Measurements from ENCODE around the gene INPP4A.

INPP4A gene

DNA sequence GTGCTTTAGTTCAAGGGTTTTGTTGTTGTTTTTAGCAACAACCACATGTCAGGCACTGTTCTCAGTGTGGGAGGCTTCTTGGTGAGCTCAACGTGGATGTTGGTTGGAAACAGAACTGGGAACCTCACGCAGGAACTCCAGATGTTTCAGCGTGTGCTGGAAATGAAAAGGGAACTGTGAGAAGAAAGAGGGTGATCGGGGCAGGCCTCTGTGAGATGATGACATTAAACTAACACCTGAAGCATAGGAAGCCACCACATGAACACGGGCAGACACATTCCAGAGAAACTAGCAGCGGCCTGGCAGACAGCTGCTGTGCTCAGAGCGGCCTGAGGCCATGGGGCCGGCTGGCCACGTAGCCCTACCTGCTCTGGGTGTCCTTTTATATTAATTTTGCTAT is 97.2 kb downstream of the INPP4A start:
- ChIA-PET CTCF (no interaction called here), POLR2A (no interaction called here)
- H3K4me3 ChIP-seq (ENCODE audit: control insufficient read depth in 1 of 7, extremely low read depth in 1 of 7, insufficient read depth in 4 of 7, low read depth in 2 of 7, low read length in 6 of 7), result no peak overlapping the region
- no peak for DNase-seq
- 93% methylated on average over 6 of the region's 9 CpGs for WGBS (ENCODE audit: insufficient coverage)
- peak overlapping the region in 1 of 2 experiments; percentile 16 for H3K27ac ChIP-seq (ENCODE audit: insufficient read depth in 1 of 2, low read depth in 1 of 2, low read length in 2 of 2, poor library complexity in 1 of 2, severe bottlenecking in 2 of 2)
- peaks cover 0 to under 1% (median 0%) of the 10 kb centered on the region in 4 experiments for H3K4me1 ChIP-seq (ENCODE audit: control extremely low read depth in 1 of 4, control insufficient read depth in 4 of 4, insufficient read depth in 4 of 4, low read length in 3 of 4)
- no peaks in the 10 kb centered on the region for H3K27me3 ChIP-seq (replicated peaks in 2 of 5; ENCODE audit: control insufficient read depth in 4 of 5, insufficient read depth in 5 of 5, low read length in 4 of 5)
- H3K9me3 ChIP-seq (ENCODE audit: control extremely low read depth in 1 of 5, control insufficient read depth in 4 of 5, insufficient read depth in 2 of 5, low read depth in 1 of 5, low read length in 4 of 5), result no peaks in the 10 kb centered on the region
- peaks cover 12 to 73% (median 53%) of the 10 kb centered on the region in 4 experiments for H3K36me3 ChIP-seq (ENCODE audit: control insufficient read depth in 4 of 4, insufficient read depth in 4 of 4, low read length in 3 of 4)

DNA sequence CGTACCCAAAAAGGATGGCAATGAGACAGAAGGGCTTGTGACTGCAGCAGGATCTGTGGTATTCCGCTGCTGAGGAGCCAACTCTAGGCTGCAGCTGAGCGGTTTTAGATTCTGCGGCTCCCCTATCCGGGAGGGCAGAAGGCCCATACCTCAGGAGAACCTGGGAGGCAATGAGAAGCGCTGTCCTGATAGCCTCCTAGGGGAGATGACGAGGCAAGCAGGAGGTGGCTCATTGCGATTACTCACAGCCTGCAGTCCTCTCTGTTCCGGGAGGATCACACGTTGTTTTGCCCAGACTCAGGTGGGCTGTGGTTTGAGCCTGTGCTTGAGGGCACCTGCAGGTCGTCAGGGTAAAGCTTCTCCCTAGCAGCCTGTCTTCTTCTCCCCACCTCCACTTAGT is 98.6 kb downstream of the INPP4A start:
- Histone ChIP-seq H3K27me3 (replicated peaks in 2 of 5; ENCODE audit: control insufficient read depth in 4 of 5, insufficient read depth in 5 of 5, low read length in 4 of 5) (no peaks in the 10 kb centered on the region), H3K4me3 (ENCODE audit: control insufficient read depth in 1 of 7, extremely low read depth in 1 of 7, insufficient read depth in 4 of 7, low read depth in 2 of 7, low read length in 6 of 7) (no peak overlapping the region), H3K9me3 (ENCODE audit: control extremely low read depth in 1 of 5, control insufficient read depth in 4 of 5, insufficient read depth in 2 of 5, low read depth in 1 of 5, low read length in 4 of 5) (no peaks in the 10 kb centered on the region), H3K27ac (ENCODE audit: insufficient read depth in 1 of 2, low read depth in 1 of 2, low read length in 2 of 2, poor library complexity in 1 of 2, severe bottlenecking in 2 of 2) (no peak overlapping the region), H3K36me3 (ENCODE audit: control insufficient read depth in 4 of 4, insufficient read depth in 4 of 4, low read length in 3 of 4) (peaks cover 14 to 69% (median 43%) of the 10 kb centered on the region in 4 experiments), H3K4me1 (ENCODE audit: control extremely low read depth in 1 of 4, control insufficient read depth in 4 of 4, insufficient read depth in 4 of 4, low read length in 3 of 4) (peaks cover 0 to 11% (median 8%) of the 10 kb centered on the region in 4 experiments)
- CTCF ChIA-PET, result no interaction called here
- POLR2A ChIA-PET, result no interaction called here
- no peak for DNase-seq
- 95% methylated on average over 11 of the region's 11 CpGs for WGBS (ENCODE audit: insufficient coverage)

DNA sequence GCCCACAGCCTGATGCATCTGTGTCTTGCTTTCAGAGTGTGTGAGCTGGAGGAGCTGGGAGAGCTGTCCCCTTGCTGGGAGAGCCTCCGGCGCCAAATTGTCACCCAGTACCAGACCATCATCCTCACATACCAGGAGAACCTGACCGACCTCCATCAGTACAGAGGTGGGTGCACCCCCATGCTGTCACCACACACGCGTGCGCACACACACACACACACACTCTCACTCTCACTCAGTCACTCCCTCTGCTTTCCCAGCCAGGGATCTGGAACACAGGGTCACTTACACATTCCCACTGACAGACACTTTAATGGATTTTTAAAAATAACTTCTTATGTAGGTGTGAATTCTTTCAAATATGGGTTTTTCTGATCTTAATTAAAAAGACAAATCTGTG is 99.2 kb downstream of the INPP4A start:
- no peak overlapping the region for H3K4me3 ChIP-seq (ENCODE audit: control insufficient read depth in 1 of 7, extremely low read depth in 1 of 7, insufficient read depth in 4 of 7, low read depth in 2 of 7, low read length in 6 of 7)
- POLR2A ChIA-PET, result no interaction called here
- H3K9me3 ChIP-seq (ENCODE audit: control extremely low read depth in 1 of 5, control insufficient read depth in 4 of 5, insufficient read depth in 2 of 5, low read depth in 1 of 5, low read length in 4 of 5), result no peaks in the 10 kb centered on the region
- WGBS (ENCODE audit: insufficient coverage), result 97% methylated on average over 6 of the region's 6 CpGs
- peaks cover 14 to 63% (median 38%) of the 10 kb centered on the region in 4 experiments for H3K36me3 ChIP-seq (ENCODE audit: control insufficient read depth in 4 of 4, insufficient read depth in 4 of 4, low read length in 3 of 4)
- no peak overlapping the region for H3K27ac ChIP-seq (ENCODE audit: insufficient read depth in 1 of 2, low read depth in 1 of 2, low read length in 2 of 2, poor library complexity in 1 of 2, severe bottlenecking in 2 of 2)
- peaks cover 0 to 12% (median 8%) of the 10 kb centered on the region in 4 experiments for H3K4me1 ChIP-seq (ENCODE audit: control extremely low read depth in 1 of 4, control insufficient read depth in 4 of 4, insufficient read depth in 4 of 4, low read length in 3 of 4)
- no peaks in the 10 kb centered on the region for H3K27me3 ChIP-seq (replicated peaks in 2 of 5; ENCODE audit: control insufficient read depth in 4 of 5, insufficient read depth in 5 of 5, low read length in 4 of 5)
- CTCF ChIA-PET, result no interaction called here
- DNase-seq, result no peak

DNA sequence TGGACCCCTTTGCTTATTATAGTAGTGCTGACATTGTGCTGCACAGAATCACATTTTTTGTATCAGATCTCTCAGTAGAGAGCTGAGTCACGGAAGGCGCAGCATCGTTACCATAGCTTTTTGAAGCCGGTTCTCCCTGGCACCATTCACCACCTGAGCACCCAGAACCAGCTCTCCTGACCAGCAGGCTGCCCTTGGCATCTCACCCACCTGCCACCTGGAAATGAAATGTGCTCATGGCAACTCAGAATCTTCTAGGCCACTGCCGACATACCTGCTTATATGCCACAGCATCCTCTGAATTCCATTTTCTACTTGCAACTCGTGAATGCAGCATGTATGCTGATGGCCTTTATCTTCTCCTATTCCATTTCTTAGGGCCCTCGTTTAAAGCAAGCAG is 100.9 kb downstream of the INPP4A start:
- DNase-seq, result no peak
- no peaks in the 10 kb centered on the region for H3K27me3 ChIP-seq (replicated peaks in 2 of 5; ENCODE audit: control insufficient read depth in 4 of 5, insufficient read depth in 5 of 5, low read length in 4 of 5)
- ChIA-PET POLR2A (no interaction called here), CTCF (no interaction called here)
- peaks cover 12 to 56% (median 32%) of the 10 kb centered on the region in 4 experiments for H3K36me3 ChIP-seq (ENCODE audit: control insufficient read depth in 4 of 4, insufficient read depth in 4 of 4, low read length in 3 of 4)
- H3K4me3 ChIP-seq (ENCODE audit: control insufficient read depth in 1 of 7, extremely low read depth in 1 of 7, insufficient read depth in 4 of 7, low read depth in 2 of 7, low read length in 6 of 7), result no peak overlapping the region
- WGBS (ENCODE audit: insufficient coverage), result 96% methylated on average over 7 of the region's 7 CpGs
- peaks cover 0 to 12% (median 8%) of the 10 kb centered on the region in 4 experiments for H3K4me1 ChIP-seq (ENCODE audit: control extremely low read depth in 1 of 4, control insufficient read depth in 4 of 4, insufficient read depth in 4 of 4, low read length in 3 of 4)
- H3K27ac ChIP-seq (ENCODE audit: insufficient read depth in 1 of 2, low read depth in 1 of 2, low read length in 2 of 2, poor library complexity in 1 of 2, severe bottlenecking in 2 of 2), result no peak overlapping the region
- no peaks in the 10 kb centered on the region for H3K9me3 ChIP-seq (ENCODE audit: control extremely low read depth in 1 of 5, control insufficient read depth in 4 of 5, insufficient read depth in 2 of 5, low read depth in 1 of 5, low read length in 4 of 5)

DNA sequence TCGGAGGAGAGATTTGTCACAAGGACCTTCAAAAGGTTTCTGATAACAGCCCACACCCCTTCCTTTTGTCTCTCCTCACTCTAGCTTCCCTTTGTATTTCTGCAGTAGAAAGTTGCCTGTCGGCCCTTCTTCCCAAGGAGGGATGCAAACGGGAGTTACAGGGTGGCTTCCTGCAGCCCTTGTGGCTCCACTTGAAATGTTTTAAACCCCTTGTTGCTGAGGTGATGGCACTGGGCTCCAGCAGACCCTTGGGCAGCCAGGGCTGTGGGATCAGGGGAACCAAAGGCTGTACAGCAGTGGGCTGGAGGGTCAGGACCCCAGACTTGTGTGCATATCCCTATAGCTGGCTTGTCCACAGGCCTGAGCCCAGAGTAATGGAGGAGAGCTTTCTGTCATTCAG is 101.5 kb downstream of the INPP4A start:
- no peaks in the 10 kb centered on the region for H3K27me3 ChIP-seq (replicated peaks in 2 of 5; ENCODE audit: control insufficient read depth in 4 of 5, insufficient read depth in 5 of 5, low read length in 4 of 5)
- WGBS (ENCODE audit: insufficient coverage), result 100% methylated on average over 3 of the region's 3 CpGs
- DNase-seq, result no peak
- POLR2A ChIA-PET, result no interaction called here
- peaks cover 0 to 12% (median 8%) of the 10 kb centered on the region in 4 experiments for H3K4me1 ChIP-seq (ENCODE audit: control extremely low read depth in 1 of 4, control insufficient read depth in 4 of 4, insufficient read depth in 4 of 4, low read length in 3 of 4)
- no peaks in the 10 kb centered on the region for H3K9me3 ChIP-seq (ENCODE audit: control extremely low read depth in 1 of 5, control insufficient read depth in 4 of 5, insufficient read depth in 2 of 5, low read depth in 1 of 5, low read length in 4 of 5)
- H3K4me3 ChIP-seq (ENCODE audit: control insufficient read depth in 1 of 7, extremely low read depth in 1 of 7, insufficient read depth in 4 of 7, low read depth in 2 of 7, low read length in 6 of 7), result no peak overlapping the region
- peaks cover 12 to 55% (median 32%) of the 10 kb centered on the region in 4 experiments for H3K36me3 ChIP-seq (ENCODE audit: control insufficient read depth in 4 of 4, insufficient read depth in 4 of 4, low read length in 3 of 4)
- CTCF ChIA-PET, result interaction anchor here (0.8 kb wide), 1 partner anchor 99 kb away, joined by 3 read pairs; no protein-coding TSS in a partner anchor
- no peak overlapping the region for H3K27ac ChIP-seq (ENCODE audit: insufficient read depth in 1 of 2, low read depth in 1 of 2, low read length in 2 of 2, poor library complexity in 1 of 2, severe bottlenecking in 2 of 2)

DNA sequence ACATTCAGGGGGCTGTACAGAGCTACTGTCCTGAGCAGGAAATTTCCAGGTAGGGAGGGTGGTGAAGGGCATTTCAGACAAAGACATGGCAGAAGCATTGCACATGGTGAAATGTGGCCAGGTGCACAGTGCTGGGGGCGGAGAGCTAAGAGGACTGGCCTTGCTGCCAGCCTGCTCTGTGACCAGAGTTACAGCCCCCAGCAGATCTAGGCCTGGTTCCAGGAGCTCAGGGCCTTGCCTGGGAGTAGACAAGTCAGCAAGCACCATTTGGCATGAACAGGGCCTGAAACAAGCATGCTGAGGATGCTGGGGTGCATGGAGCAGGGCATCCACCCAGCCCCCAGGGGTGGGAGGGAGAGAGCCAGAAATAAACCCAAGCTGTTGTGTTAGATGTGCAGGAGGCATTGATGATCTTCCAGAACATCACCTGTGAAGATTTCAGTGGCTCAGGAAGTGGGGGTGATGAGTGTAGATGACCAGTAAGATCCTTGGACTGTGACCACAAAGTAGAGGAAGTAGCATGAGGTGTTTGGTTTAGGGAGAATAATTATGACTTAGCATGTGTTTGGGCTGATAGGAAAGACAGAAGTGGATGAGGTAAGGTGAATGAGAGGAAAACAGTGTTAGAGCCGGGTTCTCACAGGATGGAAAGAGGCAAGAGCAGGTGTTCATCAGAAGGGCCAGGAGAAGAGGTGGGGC is 102.6 kb downstream of the INPP4A start:
- H3K4me1 ChIP-seq (ENCODE audit: control extremely low read depth in 1 of 4, control insufficient read depth in 4 of 4, insufficient read depth in 4 of 4, low read length in 3 of 4), result peaks cover 0 to 12% (median 8%) of the 10 kb centered on the region in 4 experiments
- ChIA-PET POLR2A (no interaction called here), CTCF (interaction anchor here (0.8 kb wide), 1 partner anchor 23 kb away, joined by 3 read pairs; no protein-coding TSS in a partner anchor)
- H3K9me3 ChIP-seq (ENCODE audit: control extremely low read depth in 1 of 5, control insufficient read depth in 4 of 5, insufficient read depth in 2 of 5, low read depth in 1 of 5, low read length in 4 of 5), result no peaks in the 10 kb centered on the region
- peak in 2 of 3 donors; percentile 44 to 51 for DNase-seq
- WGBS (ENCODE audit: insufficient coverage), result 21% methylated on average over 1 of the region's 2 CpGs
- no peak overlapping the region for H3K27ac ChIP-seq (ENCODE audit: insufficient read depth in 1 of 2, low read depth in 1 of 2, low read length in 2 of 2, poor library complexity in 1 of 2, severe bottlenecking in 2 of 2)
- peaks cover 12 to 57% (median 32%) of the 10 kb centered on the region in 4 experiments for H3K36me3 ChIP-seq (ENCODE audit: control insufficient read depth in 4 of 4, insufficient read depth in 4 of 4, low read length in 3 of 4)
- no peak overlapping the region for H3K4me3 ChIP-seq (ENCODE audit: control insufficient read depth in 1 of 7, extremely low read depth in 1 of 7, insufficient read depth in 4 of 7, low read depth in 2 of 7, low read length in 6 of 7)
- H3K27me3 ChIP-seq (replicated peaks in 2 of 5; ENCODE audit: control insufficient read depth in 4 of 5, insufficient read depth in 5 of 5, low read length in 4 of 5), result no peaks in the 10 kb centered on the region

DNA sequence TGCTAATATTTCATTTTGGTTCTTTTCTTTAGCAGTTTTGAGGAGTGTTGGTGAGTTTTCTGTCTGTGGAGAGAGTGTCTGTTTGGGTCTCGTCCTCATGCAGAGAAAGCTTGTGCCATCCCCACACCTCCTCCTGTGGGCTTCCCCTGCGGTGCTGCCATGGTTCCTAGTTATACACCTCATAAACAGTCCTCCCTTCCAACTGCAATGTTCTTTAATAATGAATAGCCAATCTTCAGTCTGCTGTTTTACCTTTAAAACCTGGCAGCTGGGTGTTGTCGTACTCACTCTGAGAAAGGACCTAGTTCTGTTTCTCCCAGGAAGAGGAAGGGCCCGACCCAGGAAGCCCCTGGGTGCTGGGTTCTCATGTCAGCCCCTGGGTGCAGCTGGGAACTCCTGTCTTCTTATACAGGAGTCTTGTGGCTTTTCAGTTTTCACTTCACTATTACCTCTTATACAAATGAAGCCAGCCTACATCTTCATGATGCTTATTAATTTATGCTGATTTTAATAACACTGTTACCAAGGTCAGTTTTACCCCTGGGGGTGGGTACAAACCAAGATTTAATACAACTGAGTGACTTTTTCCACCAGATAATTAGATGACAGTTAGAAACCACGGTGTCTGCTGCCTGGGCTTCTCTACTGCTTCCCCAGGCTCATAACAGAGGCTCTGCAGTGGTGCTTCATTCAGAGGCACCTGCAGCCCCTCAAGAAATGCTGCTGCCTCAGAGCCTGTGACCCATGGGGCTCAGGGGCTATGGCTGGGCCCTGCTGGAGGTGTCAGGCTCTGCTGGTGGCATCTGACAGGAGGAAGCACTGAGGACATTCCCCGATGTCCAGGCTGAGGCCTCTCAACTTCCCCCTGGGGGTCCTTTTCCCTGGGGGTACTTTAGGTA is 104.5 kb downstream of the INPP4A start:
- H3K27ac ChIP-seq (ENCODE audit: insufficient read depth in 1 of 2, low read depth in 1 of 2, low read length in 2 of 2, poor library complexity in 1 of 2, severe bottlenecking in 2 of 2), result no peak overlapping the region
- 85% methylated on average over 4 of the region's 6 CpGs for WGBS (ENCODE audit: insufficient coverage)
- CTCF ChIA-PET, result interaction anchor here (0.6 kb wide), 1 partner anchor 715 kb away, joined by 3 read pairs; no protein-coding TSS in a partner anchor

More for the DNA sequence above, 104.5 kb downstream of the INPP4A start:
- no peak for DNase-seq
- H3K36me3 ChIP-seq (ENCODE audit: control insufficient read depth in 4 of 4, insufficient read depth in 4 of 4, low read length in 3 of 4), result peaks cover 15 to 64% (median 42%) of the 10 kb centered on the region in 4 experiments
- no peak overlapping the region for H3K4me3 ChIP-seq (ENCODE audit: control insufficient read depth in 1 of 7, extremely low read depth in 1 of 7, insufficient read depth in 4 of 7, low read depth in 2 of 7, low read length in 6 of 7)
- peaks cover 0 to 12% (median 8%) of the 10 kb centered on the region in 4 experiments for H3K4me1 ChIP-seq (ENCODE audit: control extremely low read depth in 1 of 4, control insufficient read depth in 4 of 4, insufficient read depth in 4 of 4, low read length in 3 of 4)
- no peaks in the 10 kb centered on the region for H3K9me3 ChIP-seq (ENCODE audit: control extremely low read depth in 1 of 5, control insufficient read depth in 4 of 5, insufficient read depth in 2 of 5, low read depth in 1 of 5, low read length in 4 of 5)
- no peaks in the 10 kb centered on the region for H3K27me3 ChIP-seq (replicated peaks in 2 of 5; ENCODE audit: control insufficient read depth in 4 of 5, insufficient read depth in 5 of 5, low read length in 4 of 5)
- POLR2A ChIA-PET, result no interaction called here
